Activated CD4-positive, alpha-beta T cell treated with anti-CD3 and anti-CD28 coated beads, Interleukin-10, Interleukin-2, amounts not matched to agents 100 ng/mL and 50 ng/mL, durations not matched to agents 16 hours and 8 hours (primary cell): ENCODE results near the gene GSTK1.

ENCODE experiments used
- DNase-seq: peaks from one replicate; pipeline ENCODE4 v3.0.0-alpha.2; 2020

The GSTK1 gene

DNA sequence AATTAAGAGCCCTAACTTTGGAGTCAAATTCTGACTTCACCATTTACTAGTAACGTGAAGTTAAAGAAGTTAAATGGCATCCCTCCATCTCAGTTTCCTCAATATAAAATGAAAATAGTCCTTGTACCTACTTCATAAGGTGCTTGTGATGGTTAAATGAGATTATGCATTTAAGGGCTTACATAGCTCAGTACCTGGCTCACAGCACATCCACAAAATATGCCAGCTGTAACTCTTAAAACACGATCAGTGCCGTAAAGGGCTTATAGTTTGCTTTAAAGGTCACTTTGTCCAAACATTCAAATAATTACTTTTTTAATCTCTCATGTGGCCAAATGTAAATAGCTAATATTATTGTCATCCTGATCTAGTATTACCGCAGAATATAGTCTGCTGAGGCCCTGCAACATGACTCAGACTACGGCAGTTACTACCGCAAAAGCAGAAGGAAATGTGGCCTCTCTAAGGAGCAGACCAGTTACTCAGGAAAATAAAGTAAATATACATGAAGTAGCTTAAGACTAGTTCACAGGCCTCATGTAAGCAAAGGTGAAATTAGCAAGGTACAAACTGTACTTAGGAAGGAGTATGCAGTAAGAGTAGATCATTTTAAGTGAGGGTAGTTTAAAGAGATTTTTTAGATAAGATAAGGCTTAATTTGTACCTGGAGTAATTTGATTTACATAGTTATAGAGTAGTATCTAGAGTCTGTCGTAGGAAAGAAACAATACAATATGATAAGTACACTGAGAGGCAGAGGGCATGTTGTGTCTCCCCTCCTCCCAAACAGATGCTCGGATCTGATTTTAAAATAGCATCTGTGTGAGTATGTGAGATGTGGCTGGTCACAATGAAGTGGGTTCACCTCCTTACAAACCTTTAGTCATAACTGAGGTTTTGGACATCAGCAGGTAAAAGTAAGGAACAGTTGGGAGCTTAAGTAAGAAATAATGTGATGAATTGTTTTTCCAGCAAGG is 38.0 kb downstream of the GSTK1 start:
- no peak for DNase-seq

DNA sequence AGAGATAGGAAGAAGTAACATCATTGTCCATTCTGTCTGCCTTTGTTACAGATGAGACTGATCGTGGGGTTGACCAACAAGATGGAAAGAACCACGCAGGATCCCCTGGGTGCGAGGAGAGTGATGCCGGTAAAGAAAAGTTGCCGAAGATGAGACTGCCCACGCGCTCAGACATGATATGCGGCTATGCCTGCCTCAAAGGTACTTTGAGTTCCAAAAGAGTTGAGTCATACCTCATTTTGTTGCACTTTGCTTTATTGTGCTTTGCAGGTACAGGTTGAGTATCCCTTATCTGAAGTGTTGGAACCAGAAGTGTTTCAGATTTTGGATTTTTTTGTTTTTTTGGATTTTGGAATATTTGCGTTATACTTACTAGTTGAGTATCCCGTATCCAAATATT is 40.5 kb downstream of the GSTK1 start:
- DNase-seq = no peak

DNA sequence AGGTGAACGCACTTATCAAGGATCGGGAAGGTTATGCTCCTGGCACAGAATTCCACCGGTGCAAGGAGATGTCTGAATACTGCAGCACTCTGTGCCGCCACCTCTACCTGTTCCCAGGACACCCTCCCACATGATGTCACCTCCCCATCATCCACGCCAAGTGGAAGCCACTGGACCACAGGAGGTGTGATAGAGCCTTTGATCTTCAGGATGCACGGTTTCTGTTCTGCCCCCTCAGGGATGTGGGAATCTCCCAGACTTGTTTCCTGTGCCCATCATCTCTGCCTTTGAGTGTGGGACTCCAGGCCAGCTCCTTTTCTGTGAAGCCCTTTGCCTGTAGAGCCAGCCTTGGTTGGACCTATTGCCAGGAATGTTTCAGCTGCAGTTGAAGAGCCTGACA is 41.7 kb downstream of the GSTK1 start:
- no peak for DNase-seq

DNA sequence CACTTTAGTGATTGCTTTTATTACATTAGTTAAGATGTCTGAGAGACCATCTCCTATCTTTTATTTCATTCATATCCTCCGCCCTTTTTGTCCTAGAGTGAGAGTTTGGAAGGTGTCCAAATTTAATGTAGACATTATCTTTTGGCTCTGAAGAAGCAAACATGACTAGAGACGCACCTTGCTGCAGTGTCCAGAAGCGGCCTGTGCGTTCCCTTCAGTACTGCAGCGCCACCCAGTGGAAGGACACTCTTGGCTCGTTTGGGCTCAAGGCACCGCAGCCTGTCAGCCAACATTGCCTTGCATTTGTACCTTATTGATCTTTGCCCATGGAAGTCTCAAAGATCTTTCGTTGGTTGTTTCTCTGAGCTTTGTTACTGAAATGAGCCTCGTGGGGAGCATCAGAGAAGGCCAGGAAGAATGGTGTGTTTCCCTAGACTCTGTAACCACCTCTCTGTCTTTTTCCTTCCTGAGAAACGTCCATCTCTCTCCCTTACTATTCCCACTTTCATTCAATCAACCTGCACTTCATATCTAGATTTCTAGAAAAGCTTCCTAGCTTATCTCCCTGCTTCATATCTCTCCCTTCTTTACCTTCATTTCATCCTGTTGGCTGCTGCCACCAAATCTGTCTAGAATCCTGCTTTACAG is 42.3 kb downstream of the GSTK1 start:
- DNase-seq = peak; percentile 66

DNA sequence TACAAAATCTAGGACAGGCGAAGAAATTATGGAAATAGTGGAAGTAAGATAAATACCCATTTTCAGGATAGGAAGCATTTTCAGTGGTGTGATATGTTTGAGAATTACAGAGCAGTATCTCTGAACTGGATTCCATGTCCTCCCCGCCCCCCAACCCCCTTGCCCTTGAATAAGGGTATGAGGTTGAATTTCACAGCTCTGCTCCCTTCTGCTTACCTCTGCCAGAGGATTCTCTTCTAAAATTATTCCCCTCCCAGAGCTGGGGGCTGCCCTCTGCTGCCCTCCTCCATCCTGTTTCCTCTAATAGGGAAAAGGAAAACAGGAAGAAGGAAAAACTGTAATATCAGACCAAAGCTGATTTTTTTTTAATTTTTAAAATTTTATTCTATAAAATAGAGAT is 45.4 kb downstream of the GSTK1 start:
- DNase-seq = no peak

DNA sequence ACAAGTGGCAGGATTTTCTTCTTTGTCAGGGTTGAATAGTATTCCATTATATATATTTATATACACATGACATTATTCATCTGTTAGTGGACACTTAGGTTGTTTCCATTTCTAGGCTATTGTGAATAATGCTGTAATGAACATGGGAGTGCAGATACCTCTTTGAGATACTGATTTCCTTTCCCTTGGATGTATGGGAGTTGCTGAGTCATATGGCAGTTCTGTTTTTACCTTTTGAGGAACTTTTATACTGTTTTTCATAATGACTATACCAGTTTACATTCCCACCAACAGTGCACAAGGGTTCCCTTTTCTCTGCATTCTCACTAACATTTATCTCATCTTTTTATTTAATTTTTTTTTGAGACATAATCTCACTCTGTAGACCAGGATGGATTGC is 50.9 kb downstream of the GSTK1 start:
- no peak for DNase-seq

DNA sequence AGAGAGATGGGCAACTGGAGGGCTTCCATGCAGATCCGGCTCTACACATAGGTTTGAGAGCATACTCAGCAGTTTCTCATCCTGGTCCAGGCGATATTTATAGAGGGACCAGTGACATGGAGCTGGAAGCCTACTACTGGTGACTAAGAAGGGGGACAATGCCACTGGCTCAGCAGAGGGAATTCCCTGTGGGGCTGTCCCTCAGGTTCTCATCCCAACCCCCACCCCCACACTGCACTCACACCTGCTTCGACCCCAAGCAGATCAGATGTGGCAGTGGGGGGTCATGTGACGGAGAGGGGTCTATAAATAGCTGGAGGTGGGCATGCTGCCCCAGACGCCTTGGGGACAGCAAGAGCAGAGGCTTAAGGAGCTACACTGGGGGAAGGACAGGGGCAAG is 52.5 kb downstream of the GSTK1 start, which contains the start of gene CLCN1:
CLCN1 (plus strand) TSS at position 336 of the 400 bp plus-strand sequence. CDS start 102 bp downstream, outside the sequence.
- DNase-seq = no peak

DNA sequence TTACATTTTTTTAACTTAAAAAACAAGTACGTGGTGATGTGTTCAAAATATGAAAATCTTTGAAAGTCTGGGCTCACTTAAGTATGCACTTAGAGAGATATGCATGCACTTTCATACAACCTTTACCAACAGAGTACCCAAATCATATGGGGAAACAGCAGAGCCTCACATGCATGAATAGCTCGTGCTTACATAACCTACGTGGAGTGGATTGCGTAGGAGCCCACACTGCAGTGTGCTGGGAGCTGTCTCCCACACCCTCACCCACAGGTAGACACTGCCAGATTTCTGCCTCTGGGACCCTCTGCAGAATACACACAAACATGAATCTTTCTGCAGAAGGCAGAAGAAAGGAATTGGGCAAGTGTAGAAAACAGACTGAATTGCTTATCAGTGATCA is 53.3 kb downstream of the GSTK1 start:
- no peak for DNase-seq

DNA sequence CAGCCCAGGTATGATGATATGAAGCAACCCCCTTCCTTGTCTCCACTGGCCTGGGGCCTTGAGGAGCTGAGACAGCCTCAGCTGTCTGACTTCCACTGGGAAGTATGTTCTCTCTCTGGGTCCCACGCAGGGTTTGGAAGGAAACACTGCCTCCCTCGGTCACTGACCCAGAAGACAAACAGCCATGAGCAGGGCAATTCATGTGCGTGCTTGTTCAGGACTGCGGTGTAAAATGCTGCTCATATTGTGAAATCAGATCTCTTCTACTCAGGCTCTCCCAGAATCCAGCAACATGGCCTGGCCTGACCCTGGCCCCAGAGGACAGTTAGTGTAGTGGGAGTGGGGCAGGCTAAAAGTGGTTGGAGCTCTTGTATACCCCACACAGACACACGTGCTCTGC is 55.4 kb downstream of the GSTK1 start:
- no peak for DNase-seq
